Liver (tissue), 9 donors: ENCODE data around the gene JAZF1. TPM values are rescaled to one million over a fixed set of nuclear protein-coding genes. Genes with fewer than 3 reads are reported as not detected.

Source experiments
- DNase-seq: peaks from one replicate; pipeline ENCODE4 v3.0.0-alpha.2; 2017; ENCODE audit warnings: low spot score
- H3K27ac ChIP-seq, 2 donors: one replicate each; pipeline ENCODE4 v1.7.0; 2013; ENCODE audit warnings: inconsistent platforms in 2 of 2, low read length in 2 of 2, control low read depth in 1 of 2, low read depth in 1 of 2, mild to moderate bottlenecking in 1 of 2
- H3K27me3 ChIP-seq, 4 donors: one replicate each; pipeline versions ENCODE4 v1.6.1 to v1.7.0; 2013; ENCODE audit warnings: low read length in 3 of 4, inconsistent platforms in 1 of 4, mild to moderate bottlenecking in 1 of 4, moderate library complexity in 1 of 4; ENCODE audit not compliant: control insufficient read depth in 4 of 4, insufficient read depth in 4 of 4
- H3K36me3 ChIP-seq, 4 donors: one replicate each; pipeline versions ENCODE4 v1.6.1 to v1.7.0; 2013; ENCODE audit warnings: low read length in 3 of 4, mild to moderate bottlenecking in 3 of 4, low read depth in 1 of 4, moderate library complexity in 1 of 4; ENCODE audit not compliant: control insufficient read depth in 4 of 4, insufficient read depth in 3 of 4
- H3K4me1 ChIP-seq, 4 donors: one replicate each; pipeline versions ENCODE4 v1.6.1 to v1.7.0; 2013; ENCODE audit warnings: low read length in 3 of 4, mild to moderate bottlenecking in 3 of 4, moderate library complexity in 1 of 4; ENCODE audit not compliant: control insufficient read depth in 4 of 4, insufficient read depth in 4 of 4
- H3K4me3 ChIP-seq, 3 donors: one replicate each; pipeline versions ENCODE4 v1.6.1 to v1.7.0; 2013; ENCODE audit warnings: low read length in 3 of 3, control low read depth in 1 of 3, low read depth in 1 of 3, mild to moderate bottlenecking in 1 of 3
- H3K9ac ChIP-seq, 2 donors: one replicate each; pipeline ENCODE4 v1.7.0; 2013; ENCODE audit warnings: low read length in 2 of 2, mild to moderate bottlenecking in 2 of 2, moderate library complexity in 2 of 2, control low read depth in 1 of 2, low read depth in 1 of 2
- H3K9me3 ChIP-seq, 4 donors: one replicate each; pipeline versions ENCODE4 v1.6.1 to v1.7.0; 2013; ENCODE audit warnings: low read length in 3 of 4; ENCODE audit not compliant: control insufficient read depth in 4 of 4
- ATF3 ChIP-seq: IDR thresholded peaks from 2 replicates; pipeline ENCODE4 v1.6.1; 2016; ENCODE audit warnings: antibody characterized with exemption
- CTCF ChIP-seq: fragments of 150-350 bp; IDR thresholded peaks from 2 replicates; pipeline ENCODE4 v1.5.1; 2017; ENCODE audit warnings: improper control_type of control experiment, low read depth, low read length; ENCODE audit not compliant: missing input control
- EGR1 ChIP-seq, 2 donors: IDR thresholded peaks; 2 replicates each; pipeline ENCODE4 v1.6.1; 2016 to 2018; ENCODE audit warnings: antibody characterized with exemption in 2 of 2, low read depth in 2 of 2
- FOXA1 ChIP-seq: IDR thresholded peaks from 2 replicates; pipeline ENCODE4 v1.6.1; 2016; ENCODE audit warnings: antibody characterized with exemption
- FOXA2 ChIP-seq: IDR thresholded peaks from 2 replicates; pipeline ENCODE4 v1.6.1; 2016; ENCODE audit warnings: antibody characterized with exemption
- GABPA ChIP-seq, 2 donors: IDR thresholded peaks in 1 of 2; conservative IDR thresholded peaks in 1 of 2; 2 replicates each; pipeline ENCODE4 v1.6.1; 2016; ENCODE audit warnings: antibody characterized with exemption in 2 of 2, mild to moderate bottlenecking in 1 of 2, moderate library complexity in 1 of 2
- HNF4A ChIP-seq, 2 donors: conservative IDR thresholded peaks; 2 replicates each; pipeline ENCODE4 v1.6.1; 2016; ENCODE audit warnings: antibody characterized with exemption in 2 of 2, mild to moderate bottlenecking in 2 of 2
- HNF4G ChIP-seq: IDR thresholded peaks from 2 replicates; pipeline ENCODE4 v1.6.1; 2016; ENCODE audit warnings: antibody characterized with exemption
- JUND ChIP-seq, 2 donors: IDR thresholded peaks; 2 replicates each; pipeline ENCODE4 v1.6.1; 2016; ENCODE audit warnings: antibody characterized with exemption in 2 of 2
- MAX ChIP-seq: IDR thresholded peaks from 2 replicates; pipeline ENCODE4 v1.6.1; 2016; ENCODE audit warnings: antibody characterized with exemption
- NR2F2 ChIP-seq: IDR thresholded peaks from 2 replicates; pipeline ENCODE4 v1.6.1; 2016; ENCODE audit warnings: antibody characterized with exemption
- RAD21 ChIP-seq, 2 donors: IDR thresholded peaks; 2 replicates each; pipeline ENCODE4 v1.6.1; 2016; ENCODE audit warnings: antibody characterized with exemption in 2 of 2, mild to moderate bottlenecking in 2 of 2
- REST ChIP-seq: IDR thresholded peaks from 2 replicates; pipeline ENCODE4 v1.6.1; 2016; ENCODE audit warnings: antibody characterized with exemption, mild to moderate bottlenecking
- RXRA ChIP-seq, 2 donors: IDR thresholded peaks; 2 replicates each; pipeline ENCODE4 v1.6.1; 2017 to 2018; ENCODE audit warnings: antibody characterized with exemption in 2 of 2, mild to moderate bottlenecking in 1 of 2
- SP1 ChIP-seq: IDR thresholded peaks from 2 replicates; pipeline ENCODE4 v1.6.1; 2018; ENCODE audit warnings: antibody characterized with exemption, mild to moderate bottlenecking
- TAF1 ChIP-seq: conservative IDR thresholded peaks from 2 replicates; pipeline ENCODE4 v1.6.1; 2016; ENCODE audit warnings: antibody characterized with exemption, mild to moderate bottlenecking
- YY1 ChIP-seq: IDR thresholded peaks from 2 replicates; pipeline ENCODE4 v1.6.1; 2016; ENCODE audit warnings: antibody characterized with exemption, mild to moderate bottlenecking
- ZBTB33 ChIP-seq: IDR thresholded peaks from 2 replicates; pipeline ENCODE4 v1.6.1; 2016; ENCODE audit warnings: antibody characterized with exemption
- WGBS: extraction: QIAGEN DNeasy Blood & Tissue Kit; methylation state at CpG from one replicate; pipeline ENCODE4 v1.1.7; 2013; 5-methylcytosine and 5-hydroxymethylcytosine counted together
- polyA plus RNA-seq, 2 donors: library from polyadenylated mRNA; stranded (reverse) in 1 of 2; unstranded in 1 of 2; fragments of 200-250 nt in 1 of 2; fragments of >200 nt in 1 of 2; fragmentation: Nextera tagmentation in 1 of 2; extraction: Ambion mirVana in 1 of 2; gene quantifications; one replicate each; pipeline versions ENCODE4 v1.2.1 to v1.2.3, GENCODE V29; 2013 to 2015
- total RNA-seq, 2 donors: library from RNA; depleted of rRNA; stranded (reverse); fragments of >200 nt; gene quantifications; one replicate each; pipeline ENCODE4 v1.2.3, GENCODE V29; 2014
- donor health status: healthy.
- donor health status: healthy.
- donor health status: healthy.
- donor health status: healthy.
- donor health status: healthy.

JAZF1 gene
- total and polyA plus RNA-seq, 4 donors: 2.7 to 17.8 (median 4.0) TPM

- H3K9me3 ChIP-seq: no peaks in the 10 kb centered on the region
- WGBS: 71% methylated on average over 3 of the region's 3 CpGs
- peaks cover 0 to 9% (median 8%) of the 10 kb centered on the region in 4 donors for H3K4me1 ChIP-seq
- no peak overlapping the region for H3K27ac ChIP-seq
- no peak overlapping the region for H3K4me3 ChIP-seq
- no peaks in the 10 kb centered on the region for H3K27me3 ChIP-seq
- no peaks in the 10 kb centered on the region for H3K36me3 ChIP-seq
- H3K9ac ChIP-seq: no peak overlapping the region
- no peak for DNase-seq
- TF ChIP-seq ATF3 (no peak), HNF4G (no peak), EGR1 (IDR thresholded peaks at IDR 0.05; ENCODE audit: low read depth in 2 of 2) (no peak), REST (no peak)
Observed at GRCh38 chr7:28008171-28008570, 172.4 kb downstream of the JAZF1 start.

GRCh38 chr7:28006491-28006890 lies 174.1 kb downstream of the JAZF1 start:
- Histone ChIP-seq H3K4me3 (no peak overlapping the region), H3K9me3 (no peaks in the 10 kb centered on the region), H3K36me3 (no peaks in the 10 kb centered on the region), H3K9ac (no peak overlapping the region), H3K27me3 (no peaks in the 10 kb centered on the region), H3K4me1 (peaks cover 0 to 8% (median 8%) of the 10 kb centered on the region in 4 donors), H3K27ac (no peak overlapping the region)
- no peak for DNase-seq
- 99% methylated on average over 1 of the region's 1 CpG for WGBS
- TF ChIP-seq SP1 (no peak), RXRA (IDR thresholded peaks at IDR 0.05) (no peak), ATF3 (no peak), RAD21 (IDR thresholded peaks at IDR 0.05) (no peak), NR2F2 (no peak), REST (no peak), CTCF (no peak), MAX (no peak), HNF4A (conservative IDR thresholded peaks at IDR 0.05) (no peak), FOXA2 (no peak), EGR1 (IDR thresholded peaks at IDR 0.05; ENCODE audit: low read depth in 2 of 2) (no peak), FOXA1 (no peak), HNF4G (no peak), GABPA (IDR thresholded peaks at IDR 0.05 in 1 of 2, conservative IDR thresholded peaks at IDR 0.05 in 1 of 2) (no peak), TAF1 (no peak), JUND (IDR thresholded peaks at IDR 0.05) (no peak), YY1 (no peak), ZBTB33 (no peak)
